Mesothelial cell of epicardium (in vitro differentiated cells): ENCODE measurements around the gene GCC1. TPM values are rescaled to one million over a fixed set of nuclear protein-coding genes. Genes with fewer than 3 reads are reported as not detected.

ENCODE experiments used
- DNase-seq, 2 experiments: peaks; one replicate each; pipeline ENCODE4 v3.0.0; 2021; ENCODE audit warnings: low spot score in 2 of 2; ENCODE audit not compliant: unreplicated experiment in 2 of 2
- H3K27ac Mint-ChIP-seq: 2 replicates; pipeline ENCODE4 v1.8.0; 2021; ENCODE audit warnings: mixed read lengths
- H3K27me3 Mint-ChIP-seq: 2 replicates; pipeline ENCODE4 v1.8.0; 2021; ENCODE audit warnings: low read depth, mixed read lengths
- H3K36me3 Mint-ChIP-seq: 2 replicates; pipeline ENCODE4 v1.8.0; 2021; ENCODE audit warnings: mixed read lengths
- H3K4me1 Mint-ChIP-seq: 2 replicates; pipeline ENCODE4 v1.8.0; 2021; ENCODE audit warnings: mixed read lengths
- H3K4me3 Mint-ChIP-seq: 2 replicates; pipeline ENCODE4 v1.8.0; 2021; ENCODE audit warnings: mild to moderate bottlenecking, moderate library complexity, mixed read lengths
- H3K9me3 Mint-ChIP-seq: 2 replicates; pipeline ENCODE4 v1.8.0; 2021; ENCODE audit warnings: mixed read lengths
- CTCF ChIP-seq: fragments of 200-600 bp; sonication (generic); IDR thresholded peaks from one replicate; pipeline ENCODE4 v1.5.0; 2021; ENCODE audit warnings: antibody characterized with exemption; ENCODE audit not compliant: unreplicated experiment
- total RNA-seq: library from RNA; stranded (reverse); gene quantifications from 3 replicates; pipeline ENCODE4 v1.2.1, GENCODE V29; 2021

The GCC1 gene
- total RNA-seq, 1 donor from 2014 or later = 17.5 TPM

GRCh38 chr7:127536394-127536691 lies 49.1 kb downstream of the GCC1 start:
- TF ChIP-seq CTCF = no peak
- Mint-ChIP-seq H3K4me3 (peak overlapping the region; percentile 51), H3K27me3 (peaks cover 69% of the 10 kb centered on the region), H3K36me3 (no peaks in the 10 kb centered on the region), H3K4me1 (peaks cover 2% of the 10 kb centered on the region), H3K9me3 (no peaks in the 10 kb centered on the region), H3K27ac (no peak overlapping the region)
- DNase-seq = no peak

GRCh38 chr7:127535546-127536393 lies 49.6 kb downstream of the GCC1 start:
- Mint-ChIP-seq H3K27me3 (peaks cover 71% of the 10 kb centered on the region), H3K27ac (no peak overlapping the region), H3K9me3 (no peaks in the 10 kb centered on the region), H3K4me3 (no peak overlapping the region), H3K36me3 (no peaks in the 10 kb centered on the region), H3K4me1 (peaks cover 2% of the 10 kb centered on the region)
- no peak for TF ChIP-seq CTCF
- DNase-seq = no peak

- DNase-seq = no peak
Measured at GRCh38 chr7:127534636-127535035, 50.8 kb downstream of the GCC1 start.

GRCh38 chr7:127532736-127533135 lies 52.7 kb downstream of the GCC1 start:
- Mint-ChIP-seq H3K27ac (no peak overlapping the region), H3K4me3 (no peak overlapping the region), H3K36me3 (no peaks in the 10 kb centered on the region), H3K4me1 (peaks cover 2% of the 10 kb centered on the region), H3K27me3 (peaks cover 75% of the 10 kb centered on the region), H3K9me3 (peaks cover 14% of the 10 kb centered on the region)
- TF ChIP-seq CTCF = no peak
- no peak for DNase-seq

More at GRCh38 chr7:127534636-127535035, 50.8 kb downstream of the GCC1 start:
- peaks cover 2% of the 10 kb centered on the region for H3K4me1 Mint-ChIP-seq
- H3K36me3 Mint-ChIP-seq = no peaks in the 10 kb centered on the region
- H3K4me3 Mint-ChIP-seq = no peak overlapping the region
- peaks cover 7% of the 10 kb centered on the region for H3K9me3 Mint-ChIP-seq
- peaks cover 72% of the 10 kb centered on the region for H3K27me3 Mint-ChIP-seq
- no peak overlapping the region for H3K27ac Mint-ChIP-seq
- TF ChIP-seq CTCF = no peak

- DNase-seq = peak in 1 of 2 experiments; percentile 25
- Mint-ChIP-seq H3K27me3 (peaks cover 75% of the 10 kb centered on the region), H3K4me1 (peaks cover 2% of the 10 kb centered on the region), H3K36me3 (no peaks in the 10 kb centered on the region), H3K4me3 (no peak overlapping the region), H3K27ac (no peak overlapping the region), H3K9me3 (peaks cover 14% of the 10 kb centered on the region)
- TF ChIP-seq CTCF = no peak
Measured at GRCh38 chr7:127532151-127532550, 53.2 kb downstream of the GCC1 start.

Other genes with a start within 250 kb of the GCC1 start
- gene ZNF800, start 192.9 kb downstream of the GCC1 start, total RNA-seq = 22.5 to 24.8 TPM (median 23.4 TPM) in 3 replicates
- gene ARF5, start 2.8 kb upstream of the GCC1 start, total RNA-seq = 165 to 171 TPM (median 168 TPM) in 3 replicates
- gene FSCN3, start 8.1 kb upstream of the GCC1 start, total RNA-seq = 2.1 to 2.3 TPM (median 2.2 TPM) in 3 replicates
- gene PAX4, start 32.5 kb upstream of the GCC1 start, total RNA-seq = not detected in 3 replicates
- gene SND1, start 66.6 kb upstream of the GCC1 start, total RNA-seq = 205 to 211 TPM (median 208 TPM) in 3 replicates